ENCODE data around the gene IFI27L2. TPM values are rescaled to one million over a fixed set of nuclear protein-coding genes. Genes with fewer than 3 reads are reported as not detected.
A peak's percentile ranks its signal among the peaks of the same experiment; 100 is the strongest.

Gene IFI27L2
- total RNA-seq, 1 donor from 2014 or later = 171 TPM

- Histone ChIP-seq H3K4me3 (no peak overlapping the region), H3K9me3 (no peaks in the 10 kb centered on the region), H3K27me3 (no peaks in the 10 kb centered on the region), H3K4me1 (no peaks in the 10 kb centered on the region), H3K36me3 (no peaks in the 10 kb centered on the region), H3K27ac (no peak overlapping the region)
- intact Hi-C loops (cut with DNase I) = no loop called here
- TF ChIP-seq POLR2A (IDR thresholded peaks at IDR 0.05) (no peak), CTCF (IDR thresholded peaks at IDR 0.05) (no peak), POLR2AphosphoS5 (IDR thresholded peaks at IDR 0.05; ENCODE audit: insufficient read depth in 1 of 2, low read depth in 1 of 2) (no peak)
- DNase-seq (ENCODE audit: extremely low spot score in 2 of 2) = peak in 1 of 2 donors; percentile 49
Measured at GRCh38 chr14:94122438-94122837, 7.0 kb downstream of the IFI27L2 start.

- Histone ChIP-seq H3K4me3 (no peak overlapping the region), H3K4me1 (no peaks in the 10 kb centered on the region), H3K27me3 (no peaks in the 10 kb centered on the region), H3K27ac (peak overlapping the region; percentile 33), H3K9me3 (no peaks in the 10 kb centered on the region), H3K36me3 (no peaks in the 10 kb centered on the region)
- intact Hi-C loops (cut with DNase I) = no loop called here
- TF ChIP-seq POLR2A (IDR thresholded peaks at IDR 0.05) (no peak), POLR2AphosphoS5 (IDR thresholded peaks at IDR 0.05; ENCODE audit: insufficient read depth in 1 of 2, low read depth in 1 of 2) (no peak), CTCF (IDR thresholded peaks at IDR 0.05) (no peak)
- DNase-seq (ENCODE audit: extremely low spot score in 2 of 2) = peak; percentile 52 to 71
Measured at GRCh38 chr14:94121485-94121884, 7.9 kb downstream of the IFI27L2 start.

- Histone ChIP-seq H3K4me1 (no peaks in the 10 kb centered on the region), H3K9me3 (no peaks in the 10 kb centered on the region), H3K27me3 (no peaks in the 10 kb centered on the region), H3K36me3 (no peaks in the 10 kb centered on the region), H3K27ac (peak overlapping the region; percentile 33), H3K4me3 (no peak overlapping the region)
- intact Hi-C loops (cut with DNase I) = no loop called here
- TF ChIP-seq POLR2AphosphoS5 (IDR thresholded peaks at IDR 0.05; ENCODE audit: insufficient read depth in 1 of 2, low read depth in 1 of 2) = no peak
- no peak for TF ChIP-seq CTCF (IDR thresholded peaks at IDR 0.05)
- TF ChIP-seq POLR2A (IDR thresholded peaks at IDR 0.05) = no peak
- peak in 1 of 2 donors; percentile 49 for DNase-seq (ENCODE audit: extremely low spot score in 2 of 2)
Measured at GRCh38 chr14:94120667-94121340, 8.6 kb downstream of the IFI27L2 start.

GRCh38 chr14:94119071-94119470 is 10.3 kb downstream of the IFI27L2 start:
- Histone ChIP-seq H3K27ac (no peak overlapping the region), H3K4me3 (no peak overlapping the region), H3K9me3 (no peaks in the 10 kb centered on the region), H3K27me3 (no peaks in the 10 kb centered on the region), H3K36me3 (no peaks in the 10 kb centered on the region), H3K4me1 (peaks cover 17% of the 10 kb centered on the region)
- DNase-seq (ENCODE audit: extremely low spot score in 2 of 2) = no peak
- no peak for TF ChIP-seq POLR2A (IDR thresholded peaks at IDR 0.05)
- no peak for TF ChIP-seq CTCF (IDR thresholded peaks at IDR 0.05)
- intact Hi-C loops (cut with DNase I) = no loop called here

- Histone ChIP-seq H3K4me1 (peaks cover 29% of the 10 kb centered on the region), H3K36me3 (no peaks in the 10 kb centered on the region), H3K27me3 (no peaks in the 10 kb centered on the region), H3K4me3 (no peak overlapping the region), H3K9me3 (no peaks in the 10 kb centered on the region), H3K27ac (no peak overlapping the region)
- no peak for DNase-seq (ENCODE audit: extremely low spot score in 2 of 2)
- TF ChIP-seq POLR2A (IDR thresholded peaks at IDR 0.05) (no peak), CTCF (IDR thresholded peaks at IDR 0.05) (no peak), POLR2AphosphoS5 (IDR thresholded peaks at IDR 0.05; ENCODE audit: insufficient read depth in 1 of 2, low read depth in 1 of 2) (no peak)
- intact Hi-C loops (cut with DNase I) = no loop called here
Measured at GRCh38 chr14:94117856-94118255, 11.5 kb downstream of the IFI27L2 start.

Measured in vagina (tissue), 2 donors.